Adrenal gland (tissue), 12 donors: ENCODE data around the gene ADSS1. TPM values are rescaled to one million over a fixed set of nuclear protein-coding genes. Genes with fewer than 3 reads are reported as not detected.

Experiments
- DNase-seq, 7 donors: peaks; one replicate each; pipeline ENCODE4 v3.0.0-alpha.2; 2019 to 2020
- H3K27ac ChIP-seq, 5 donors: fragments of 200-600 bp; sonication (generic) in 4 of 5; 1 replicate in 3 of 5; 2 replicates in 2 of 5; pipeline versions ENCODE4 v1.5.1 to v1.8.0; 2016 to 2020; ENCODE audit warnings: mild to moderate bottlenecking in 1 of 5
- H3K27me3 ChIP-seq: fragments of 200-600 bp; 2 replicates; pipeline ENCODE4 v1.8.0; 2021
- H3K36me3 ChIP-seq, 2 donors: fragments of 200-600 bp; replicated peaks in 1 of 2; 1 replicate in 1 of 2; 2 replicates in 1 of 2; pipeline versions ENCODE4 v1.5.1 to v1.8.0; 2018 to 2022
- H3K4me1 ChIP-seq, 2 donors: fragments of 200-600 bp; replicated peaks in 1 of 2; 1 replicate in 1 of 2; 2 replicates in 1 of 2; pipeline versions ENCODE4 v1.5.1 to v1.8.0; 2018 to 2021
- H3K4me3 ChIP-seq, 4 donors: fragments of 200-600 bp; sonication (generic) in 3 of 4; one replicate each; pipeline ENCODE4 v1.5.1; 2016 to 2018
- H3K9me3 ChIP-seq, 3 donors: fragments of 200-600 bp; sonication (generic) in 1 of 3; replicated peaks in 1 of 3; 1 replicate in 2 of 3; 2 replicates in 1 of 3; pipeline versions ENCODE4 v1.5.1 to v1.8.0; 2016 to 2021
- POLR2A ChIP-seq, 2 donors: fragments of 450-650 bp; IDR thresholded peaks; one replicate each; pipeline ENCODE4 v1.6.1; 2017; ENCODE audit warnings: antibody characterized with exemption in 2 of 2, mild to moderate bottlenecking in 2 of 2, moderate library complexity in 1 of 2
- WGBS, 4 donors: extraction: QIAGEN DNeasy Blood & Tissue Kit in 2 of 4; methylation state at CpG; one replicate each; pipeline versions ENCODE4 v1.1.5 to v1.1.7; 2013 to 2017; 5-methylcytosine and 5-hydroxymethylcytosine counted together
- intact Hi-C, 2 donors: fragments of 100-400 bp; cut with DNase I; formaldehyde crosslinking; loops; one replicate each; pipeline versions ENCODE4 v1.14.1 to v1.15.0; 2022 to 2023
- polyA plus RNA-seq, 3 donors: library from polyadenylated mRNA; stranded (reverse); fragments of 200-250 nt in 2 of 3; fragments of 350-450 nt in 1 of 3; fragmentation: Illumina TruSeq in 1 of 3; extraction: RNeasy Lipid Tissue Mini Kit (QIAGEN cat#74804) in 1 of 3; gene quantifications; one replicate each; pipeline ENCODE4 v1.2.3, GENCODE V29; 2013 to 2014
- total RNA-seq, 9 donors: library from RNA; depleted of rRNA in 4 of 9; stranded (reverse); fragments of >200 nt in 4 of 9; fragments of 120-200 nt in 1 of 9; fragmentation: NEBNext Ultra II Directional in 1 of 9; extraction: Animal tissue kit (Norgen Biotek cat#: 25700) in 1 of 9; gene quantifications; one replicate each; pipeline versions ENCODE4 v1.1.0 to v1.2.4, GENCODE V29; 2013 to 2023
- TF ChIP-seq, protein P1 (sequence below), 6 experiments: fragments of 450-650 bp in 4 of 6; fragments of 200-600 bp in 2 of 6; sonication (generic) in 1 of 6; IDR thresholded peaks; 1 replicate in 5 of 6; 2 replicates in 1 of 6; pipeline versions ENCODE4 v1.5.1 to v1.8.0; 2016 to 2021; ENCODE audit warnings: antibody characterized with exemption in 6 of 6, mild to moderate bottlenecking in 2 of 6, moderate library complexity in 1 of 6
- donor health status: healthy with polysubstance abuse.
- donor health status: Bipolar disorder and iron deficiency.
- donor health status: DM: yes; HTN: yes; CAD: no.
- donor health status: DM: no; HTN: no; CAD: no.
- donor health status: DM: no; HTN: no; CAD: no.
- donor health status: DM: yes; HTN: yes; CAD: no.

The ADSS1 gene
- total and polyA plus RNA-seq, 12 donors = 4.0 to 39.1 (median 16.9) TPM

DNA sequence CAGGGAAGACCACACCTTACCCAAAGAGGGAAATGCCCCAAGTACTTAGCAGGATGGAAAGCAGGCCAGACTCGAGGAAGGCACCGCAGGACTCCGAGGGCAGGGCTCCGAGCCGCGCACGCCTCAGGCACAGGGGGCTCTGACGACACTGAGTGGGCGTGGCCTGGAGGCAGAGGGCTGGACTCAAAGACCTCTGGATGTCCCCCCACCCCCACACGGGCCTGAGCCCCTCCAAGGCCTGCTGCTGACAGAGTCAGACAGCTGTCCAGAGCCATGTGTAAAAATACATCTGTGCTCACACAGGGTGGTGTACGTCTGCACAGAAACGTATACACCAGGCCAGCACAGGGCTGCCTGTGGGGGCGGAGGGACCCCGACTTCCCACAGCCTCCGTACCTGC lies 70.1 kb downstream of the ADSS1 start:
- DNase-seq = peak; percentile 64 to 86 (median 73)
- TF ChIP-seq, protein P1, sequence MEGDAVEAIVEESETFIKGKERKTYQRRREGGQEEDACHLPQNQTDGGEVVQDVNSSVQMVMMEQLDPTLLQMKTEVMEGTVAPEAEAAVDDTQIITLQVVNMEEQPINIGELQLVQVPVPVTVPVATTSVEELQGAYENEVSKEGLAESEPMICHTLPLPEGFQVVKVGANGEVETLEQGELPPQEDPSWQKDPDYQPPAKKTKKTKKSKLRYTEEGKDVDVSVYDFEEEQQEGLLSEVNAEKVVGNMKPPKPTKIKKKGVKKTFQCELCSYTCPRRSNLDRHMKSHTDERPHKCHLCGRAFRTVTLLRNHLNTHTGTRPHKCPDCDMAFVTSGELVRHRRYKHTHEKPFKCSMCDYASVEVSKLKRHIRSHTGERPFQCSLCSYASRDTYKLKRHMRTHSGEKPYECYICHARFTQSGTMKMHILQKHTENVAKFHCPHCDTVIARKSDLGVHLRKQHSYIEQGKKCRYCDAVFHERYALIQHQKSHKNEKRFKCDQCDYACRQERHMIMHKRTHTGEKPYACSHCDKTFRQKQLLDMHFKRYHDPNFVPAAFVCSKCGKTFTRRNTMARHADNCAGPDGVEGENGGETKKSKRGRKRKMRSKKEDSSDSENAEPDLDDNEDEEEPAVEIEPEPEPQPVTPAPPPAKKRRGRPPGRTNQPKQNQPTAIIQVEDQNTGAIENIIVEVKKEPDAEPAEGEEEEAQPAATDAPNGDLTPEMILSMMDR (IDR thresholded peaks at IDR 0.05) = no peak
- TF ChIP-seq POLR2A (IDR thresholded peaks at IDR 0.05) = no peak
- H3K4me1 ChIP-seq = peaks cover 45 to 64% of the 10 kb centered on the region in 2 donors
- peaks cover 0 to 21% of the 10 kb centered on the region in 2 donors for H3K36me3 ChIP-seq
- no peaks in the 10 kb centered on the region for H3K9me3 ChIP-seq
- H3K27ac ChIP-seq = peak overlapping the region; percentile 11 to 97 (median 71)
- intact Hi-C loops = no loop called here
- 4 to 8% (median 6%) methylated on average over 6 to 15 of the region's 15 CpGs for WGBS, 4 donors
- H3K4me3 ChIP-seq = peak overlapping the region in 2 of 4 donors; percentile 85 to 96
- no peaks in the 10 kb centered on the region for H3K27me3 ChIP-seq

DNA sequence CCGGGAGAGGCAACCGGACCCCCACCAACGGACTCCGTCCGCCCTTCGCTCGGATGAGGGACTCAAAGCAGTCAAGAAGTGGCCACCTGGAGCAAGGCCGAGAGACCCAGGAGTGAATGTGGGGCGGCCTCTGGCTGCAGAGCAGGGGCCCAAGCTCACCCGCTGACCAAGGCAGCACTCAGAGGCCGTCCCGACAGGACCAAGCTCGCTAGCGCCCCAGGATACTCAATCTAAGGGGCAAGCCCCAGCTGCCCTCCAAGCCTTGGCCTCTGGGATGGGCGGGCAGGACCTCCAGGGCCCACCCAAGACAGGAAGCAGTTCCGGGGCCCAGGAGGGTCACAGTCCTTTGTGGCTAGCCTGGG lies 70.6 kb downstream of the ADSS1 start:
- DNase-seq = peak in 2 of 7 donors; percentile 56 to 64
- TF ChIP-seq, protein P1 (IDR thresholded peaks at IDR 0.05) = no peak
- TF ChIP-seq POLR2A (IDR thresholded peaks at IDR 0.05) = no peak
- WGBS, 4 donors = 0 to 4% (median 1%) methylated on average over 9 to 16 of the region's 16 CpGs
- H3K4me3 ChIP-seq = peak overlapping the region in 3 of 4 donors; percentile 49 to 96 (median 85)
- peak overlapping the region; percentile 11 to 97 (median 71) for H3K27ac ChIP-seq
- H3K9me3 ChIP-seq = no peaks in the 10 kb centered on the region
- H3K36me3 ChIP-seq = peaks cover 0 to 21% of the 10 kb centered on the region in 2 donors
- no peaks in the 10 kb centered on the region for H3K27me3 ChIP-seq
- H3K4me1 ChIP-seq = peaks cover 44 to 63% of the 10 kb centered on the region in 2 donors
- intact Hi-C loops = no loop called here

DNA sequence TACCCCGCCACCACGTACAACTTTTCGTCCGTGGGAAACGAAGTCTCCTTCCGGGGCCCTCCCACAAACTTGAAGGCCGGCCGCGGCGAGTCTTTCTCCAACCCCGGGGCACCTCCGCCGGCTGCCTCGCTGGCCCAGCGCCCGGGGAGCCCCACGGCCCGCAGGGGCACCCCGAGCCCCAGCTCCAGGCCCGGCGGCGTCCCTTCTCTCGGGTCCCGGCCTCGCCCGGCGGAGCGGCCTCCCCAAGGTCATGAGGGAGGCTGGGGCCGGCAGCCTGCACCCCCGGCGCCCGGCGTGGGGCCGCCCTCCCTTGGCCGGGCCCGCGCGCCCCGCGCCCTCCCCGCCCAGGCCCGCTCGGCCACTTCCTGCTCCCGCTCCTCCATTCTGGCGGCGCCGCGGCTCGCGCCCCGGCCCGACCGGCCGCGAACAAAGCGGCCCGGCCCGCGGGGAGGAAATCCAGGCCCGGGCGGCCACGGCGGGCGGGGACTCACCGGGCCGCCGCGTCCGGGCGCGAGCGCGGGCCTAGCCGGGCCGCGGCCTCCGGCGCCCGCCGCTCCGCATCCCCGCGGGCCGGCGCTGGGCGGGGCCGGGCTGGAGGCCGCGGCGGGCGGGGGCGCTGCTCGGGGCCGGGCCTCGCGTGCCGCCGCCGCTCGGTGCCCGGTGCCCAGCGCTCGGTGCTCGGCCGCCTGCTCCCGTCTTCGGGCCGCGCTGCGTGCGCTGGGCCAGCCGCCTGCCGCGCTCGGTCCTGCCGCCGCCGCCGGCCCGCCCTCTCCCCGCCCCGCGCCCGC lies 71.2 kb downstream of the ADSS1 start, which contains the start of gene AKT1:
AKT1 (minus strand) TSS at position 756 of the 788 bp plus-strand sequence. CDS start 3,105 bp downstream, outside the sequence.
- Histone ChIP-seq H3K27me3 (no peaks in the 10 kb centered on the region), H3K27ac (peak within 1 kb of the TSS; percentile 11 to 97 (median 71)), H3K4me3 (peak within 1 kb of the TSS in 3 of 4 donors; percentile 49 to 96 (median 85)), H3K4me1 (peaks cover 43 to 62% of the 10 kb centered on the region in 2 donors), H3K36me3 (peaks cover 0 to 17% of the 10 kb centered on the region in 2 donors), H3K9me3 (no peaks in the 10 kb centered on the region)
- WGBS, 4 donors = 0 to 4% (median 1%) methylated on average over 2 to 116 of the region's 124 CpGs
- TF ChIP-seq POLR2A (IDR thresholded peaks at IDR 0.05) = no peak
- TF ChIP-seq, protein P1 (IDR thresholded peaks at IDR 0.05) = no peak
- peak in 1 of 7 donors; percentile 39 for DNase-seq
- intact Hi-C loops = no loop called here

DNA sequence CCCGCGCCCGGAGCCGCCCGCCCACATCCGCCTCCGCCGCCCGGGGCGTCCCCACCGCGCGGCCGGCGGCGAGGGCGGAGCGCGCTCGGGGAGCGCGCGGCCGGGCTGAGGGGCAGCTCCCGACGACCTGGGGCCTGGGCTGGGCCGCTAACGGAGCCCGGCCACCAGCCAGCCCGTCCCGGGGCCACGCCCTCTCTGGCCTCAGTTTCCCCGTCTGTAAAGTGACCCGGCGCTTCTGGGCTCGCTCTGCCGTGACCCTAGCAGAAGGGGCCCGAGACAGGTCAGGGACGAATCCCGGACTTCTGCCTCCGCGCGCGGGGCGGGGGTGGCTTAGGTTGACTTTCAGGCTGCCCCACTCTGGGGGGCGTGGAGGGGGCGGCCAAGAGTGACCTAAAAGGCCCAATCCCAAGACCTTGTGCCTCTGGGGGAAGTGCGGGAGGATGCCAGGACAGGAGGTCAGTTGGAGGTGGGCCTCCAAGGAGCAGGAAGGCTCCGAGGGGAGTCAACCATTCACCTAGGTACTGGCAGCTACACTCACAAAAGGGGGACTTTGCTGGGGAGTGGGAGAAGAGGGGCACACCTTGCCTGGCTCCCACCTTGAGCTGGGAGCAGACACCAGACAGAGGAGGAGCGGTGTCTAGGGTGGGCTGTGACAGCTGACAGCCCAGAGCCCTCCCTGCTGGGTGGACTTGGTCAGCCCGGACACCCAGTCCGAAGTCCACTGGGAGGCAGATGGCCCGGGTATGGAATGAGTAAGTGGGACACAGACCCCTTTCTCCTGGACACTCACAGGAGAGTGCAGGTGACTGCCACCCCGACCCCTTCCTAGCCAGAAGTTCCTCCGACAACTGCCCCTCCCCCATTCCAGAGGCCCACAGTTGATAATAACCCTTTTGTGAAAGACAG lies 72.0 kb downstream of the ADSS1 start:
- Histone ChIP-seq H3K27ac (peak overlapping the region in 4 of 5 donors; percentile 52 to 97 (median 68)), H3K4me1 (peaks cover 41 to 55% of the 10 kb centered on the region in 2 donors), H3K4me3 (peak overlapping the region in 1 of 4 donors; percentile 49), H3K36me3 (peaks cover 0 to 9% of the 10 kb centered on the region in 2 donors), H3K9me3 (no peaks in the 10 kb centered on the region), H3K27me3 (no peaks in the 10 kb centered on the region)
- TF ChIP-seq, protein P1 (IDR thresholded peaks at IDR 0.05) = no peak
- peak; percentile 54 to 64 for TF ChIP-seq POLR2A (IDR thresholded peaks at IDR 0.05)
- intact Hi-C loops = no loop called here
- WGBS, 4 donors = 10 to 28% (median 19%) methylated on average over 5 to 55 of the region's 55 CpGs
- peak in 3 of 7 donors; percentile 58 to 72 (median 62) for DNase-seq
